A673 (cell line): ENCODE data around the gene SFXN5. TPM values are rescaled to one million over a fixed set of nuclear protein-coding genes. Genes with fewer than 3 reads are reported as not detected.

Experiments
- BruUV-seq: library from RNA; stranded (reverse); fragments of 400-500 nt; replicated peaks from 2 replicates; lab custom pipeline; 2021; lab: Mats Ljungman, UMichigan
- CTCF ChIA-PET: fragments of 300-600 bp; sonication (Branson Sonifier 250); formaldehyde crosslinking; loops from one replicate; lab custom pipeline; 2022; ENCODE audit warnings: antibody characterized with exemption; lab: Charles Lee
- POLR2A ChIA-PET: fragments of 300-600 bp; sonication (Branson Sonifier 250); formaldehyde crosslinking; loops from one replicate; lab custom pipeline; 2022; ENCODE audit warnings: antibody characterized with exemption; ENCODE audit not compliant: low non-redundant PET; lab: Charles Lee
- DNase-seq: peaks from one replicate; pipeline ENCODE4 v3.0.0-alpha.2; 2015; ENCODE audit warnings: low spot score
- H3K27ac ChIP-seq: fragments of 200-600 bp; sonication (generic); 2 replicates; pipeline ENCODE4 v1.5.1; 2016; ENCODE audit warnings: mixed run types, low read depth, mild to moderate bottlenecking, mixed read lengths, antibody characterized with exemption, low read length; ENCODE audit not compliant: poor library complexity, severe bottlenecking
- H3K27me3 ChIP-seq: fragments of 200-600 bp; sonication (generic); replicated peaks from 2 replicates; pipeline ENCODE4 v1.6.1; 2017; ENCODE audit warnings: mixed run types, low read depth, mild to moderate bottlenecking, mixed read lengths, antibody characterized with exemption, low read length; ENCODE audit not compliant: insufficient read depth, poor library complexity
- H3K36me3 ChIP-seq: fragments of 200-600 bp; sonication (generic); 2 replicates; pipeline ENCODE4 v1.6.1; 2016; ENCODE audit warnings: mixed run types, mild to moderate bottlenecking, mixed read lengths, antibody characterized with exemption, low read length; ENCODE audit not compliant: insufficient read depth, poor library complexity, severe bottlenecking
- H3K4me1 ChIP-seq: fragments of 200-600 bp; sonication (generic); 2 replicates; pipeline ENCODE4 v1.6.1; 2017; ENCODE audit warnings: mixed run types, mild to moderate bottlenecking, mixed read lengths, antibody characterized with exemption, low read length; ENCODE audit not compliant: insufficient read depth, poor library complexity, severe bottlenecking
- H3K4me3 ChIP-seq: fragments of 200-600 bp; sonication (generic); 2 replicates; pipeline ENCODE4 v1.5.1; 2016; ENCODE audit warnings: low read depth, mixed run types, mild to moderate bottlenecking, mixed read lengths, low read length; ENCODE audit not compliant: poor library complexity, severe bottlenecking
- H3K9me3 ChIP-seq: fragments of 200-600 bp; sonication (generic); 2 replicates; pipeline ENCODE4 v1.6.1; 2016; ENCODE audit warnings: mixed run types, low read depth, mild to moderate bottlenecking, mixed read lengths, antibody characterized with exemption, low read length; ENCODE audit not compliant: poor library complexity, severe bottlenecking
- EZH2 ChIP-seq: fragments of 200-600 bp; sonication (generic); IDR thresholded peaks from 2 replicates; pipeline ENCODE4 v1.6.1; 2017; ENCODE audit warnings: borderline replicate concordance, low read depth, mild to moderate bottlenecking, mixed read lengths, antibody characterized with exemption, low read length; ENCODE audit not compliant: poor library complexity, severe bottlenecking
- intact Hi-C: fragments of 100-400 bp; cut with micrococcal nuclease; formaldehyde crosslinking; loops from one replicate; pipeline ENCODE4 v1.10.0; 2022; ENCODE audit not compliant: unreplicated experiment
- total RNA-seq: library from RNA; stranded (reverse); gene quantifications from 2 replicates; pipeline ENCODE4 v1.2.3, GENCODE V29; 2021
- TF ChIP-seq, protein P1 (sequence below): fragments of 300-800, 200-600 bp; sonication (generic); conservative IDR thresholded peaks from 2 replicates; pipeline ENCODE4 v1.5.1; 2017; ENCODE audit warnings: low read depth, mild to moderate bottlenecking, antibody characterized with exemption, low read length, moderate library complexity, mixed read lengths

SFXN5 gene
- total RNA-seq, 1 experiment from 2014 or later: 23.1 TPM

DNA sequence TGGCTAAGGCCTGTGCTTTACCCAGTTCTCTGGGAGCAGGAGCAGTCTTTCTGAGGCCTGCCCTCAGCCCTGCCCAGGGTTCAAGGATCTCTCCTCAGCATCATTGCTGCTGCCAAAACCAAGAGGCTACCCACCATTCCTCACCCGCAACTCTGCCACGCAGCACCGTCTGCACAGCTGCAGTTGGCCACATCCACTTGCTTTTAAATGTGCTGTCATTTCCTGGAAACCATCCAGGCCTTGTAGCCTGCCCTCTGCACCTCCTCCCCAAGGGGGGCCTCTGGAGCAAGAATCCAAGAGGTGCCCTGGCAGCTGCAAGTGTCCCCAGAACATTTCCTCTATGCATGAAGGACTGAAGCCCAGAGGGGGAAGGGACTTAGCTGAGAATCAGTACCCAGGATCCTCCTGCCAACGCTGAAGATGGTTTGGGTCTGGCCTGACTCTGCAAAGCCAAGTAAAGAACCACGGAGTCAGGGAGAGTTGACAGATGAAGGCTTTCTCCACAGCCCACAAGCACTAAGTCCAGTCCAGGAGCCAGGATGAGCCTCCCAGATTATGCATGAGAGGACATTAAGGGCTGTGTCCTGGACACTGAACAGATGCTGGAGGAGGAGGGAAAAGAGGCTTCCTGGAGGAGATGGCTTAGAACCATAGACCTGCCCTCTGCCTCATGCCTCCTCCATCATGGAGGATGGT is 139.3 kb downstream of the SFXN5 start:
- intact Hi-C loops: no loop called here
- Histone ChIP-seq H3K27me3 (peaks cover 33% of the 10 kb centered on the region), H3K27ac (no peak overlapping the region), H3K4me1 (no peaks in the 10 kb centered on the region), H3K36me3 (no peaks in the 10 kb centered on the region), H3K9me3 (no peaks in the 10 kb centered on the region), H3K4me3 (no peak overlapping the region)
- DNase-seq: no peak
- CTCF ChIA-PET: no interaction called here
- no TSS peak for BruUV-seq
- TF ChIP-seq, protein P1, sequence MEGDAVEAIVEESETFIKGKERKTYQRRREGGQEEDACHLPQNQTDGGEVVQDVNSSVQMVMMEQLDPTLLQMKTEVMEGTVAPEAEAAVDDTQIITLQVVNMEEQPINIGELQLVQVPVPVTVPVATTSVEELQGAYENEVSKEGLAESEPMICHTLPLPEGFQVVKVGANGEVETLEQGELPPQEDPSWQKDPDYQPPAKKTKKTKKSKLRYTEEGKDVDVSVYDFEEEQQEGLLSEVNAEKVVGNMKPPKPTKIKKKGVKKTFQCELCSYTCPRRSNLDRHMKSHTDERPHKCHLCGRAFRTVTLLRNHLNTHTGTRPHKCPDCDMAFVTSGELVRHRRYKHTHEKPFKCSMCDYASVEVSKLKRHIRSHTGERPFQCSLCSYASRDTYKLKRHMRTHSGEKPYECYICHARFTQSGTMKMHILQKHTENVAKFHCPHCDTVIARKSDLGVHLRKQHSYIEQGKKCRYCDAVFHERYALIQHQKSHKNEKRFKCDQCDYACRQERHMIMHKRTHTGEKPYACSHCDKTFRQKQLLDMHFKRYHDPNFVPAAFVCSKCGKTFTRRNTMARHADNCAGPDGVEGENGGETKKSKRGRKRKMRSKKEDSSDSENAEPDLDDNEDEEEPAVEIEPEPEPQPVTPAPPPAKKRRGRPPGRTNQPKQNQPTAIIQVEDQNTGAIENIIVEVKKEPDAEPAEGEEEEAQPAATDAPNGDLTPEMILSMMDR: no peak
- no peak for TF ChIP-seq EZH2
- POLR2A ChIA-PET: no interaction called here

DNA sequence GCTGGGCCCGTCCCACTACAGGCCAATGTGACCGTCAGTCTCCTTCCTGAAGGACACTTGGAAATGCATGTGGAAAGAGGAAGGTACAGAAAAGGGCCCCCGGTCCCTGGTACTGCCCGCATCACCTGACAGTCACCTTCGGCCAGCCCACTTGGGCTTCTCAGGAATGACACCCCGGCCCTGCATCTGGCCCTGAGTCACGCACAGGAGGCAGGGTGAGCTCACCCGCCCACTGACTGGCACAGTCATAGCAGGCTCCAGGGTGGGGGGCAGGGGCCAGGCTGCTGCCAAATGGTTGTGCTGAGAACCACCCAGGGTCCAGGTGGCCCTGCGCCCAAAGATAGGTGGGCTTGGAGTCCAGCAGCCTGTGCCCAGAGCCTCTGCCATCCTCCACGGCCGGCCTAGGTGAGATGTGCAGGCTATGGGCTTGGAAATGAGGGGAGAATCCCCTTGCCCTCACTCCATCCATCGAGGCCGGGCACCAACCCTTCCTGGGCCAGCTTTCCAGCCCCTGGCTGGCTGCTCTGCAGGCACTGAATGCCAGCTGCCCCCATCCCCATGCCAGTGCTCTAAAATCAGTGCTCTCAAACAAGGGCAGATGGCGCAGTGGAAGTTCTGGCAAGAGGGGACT is 140.1 kb downstream of the SFXN5 start:
- no peak for DNase-seq
- POLR2A ChIA-PET: no interaction called here
- Histone ChIP-seq H3K4me1 (no peaks in the 10 kb centered on the region), H3K27me3 (peaks cover 41% of the 10 kb centered on the region), H3K27ac (no peak overlapping the region), H3K36me3 (no peaks in the 10 kb centered on the region), H3K9me3 (no peaks in the 10 kb centered on the region), H3K4me3 (no peak overlapping the region)
- no peak for TF ChIP-seq EZH2
- TF ChIP-seq, protein P1: no peak
- intact Hi-C loops: no loop called here
- BruUV-seq: no TSS peak
- CTCF ChIA-PET: no interaction called here

DNA sequence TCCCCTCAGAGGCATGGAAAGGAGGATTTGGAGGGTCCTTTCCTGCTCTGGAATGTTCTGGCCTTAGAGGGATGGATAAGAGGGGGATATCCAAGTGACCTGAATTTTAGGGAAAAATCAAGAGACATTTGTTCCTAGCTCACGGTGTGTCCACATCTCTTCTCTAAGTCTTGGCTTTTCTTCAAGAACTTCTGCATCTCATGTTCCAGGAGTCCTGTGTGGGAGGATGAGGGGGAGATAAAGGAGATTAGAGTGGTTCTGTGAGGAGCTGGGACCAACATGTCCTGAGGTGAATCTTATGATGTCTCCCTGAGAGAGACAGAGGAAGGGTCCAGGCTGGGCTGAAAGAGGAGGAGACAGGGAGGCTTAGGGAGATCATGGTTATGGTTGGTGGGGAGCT is 142.5 kb downstream of the SFXN5 start:
- POLR2A ChIA-PET: no interaction called here
- Histone ChIP-seq H3K4me3 (no peak overlapping the region), H3K4me1 (no peaks in the 10 kb centered on the region), H3K9me3 (no peaks in the 10 kb centered on the region), H3K36me3 (no peaks in the 10 kb centered on the region), H3K27ac (no peak overlapping the region), H3K27me3 (peaks cover 65% of the 10 kb centered on the region)
- BruUV-seq: no TSS peak
- CTCF ChIA-PET: no interaction called here
- TF ChIP-seq, protein P1: no peak
- no peak for TF ChIP-seq EZH2
- DNase-seq: no peak
- intact Hi-C loops: no loop called here
